ENCODE data around the gene DCP2.

DCP2 gene

DNA sequence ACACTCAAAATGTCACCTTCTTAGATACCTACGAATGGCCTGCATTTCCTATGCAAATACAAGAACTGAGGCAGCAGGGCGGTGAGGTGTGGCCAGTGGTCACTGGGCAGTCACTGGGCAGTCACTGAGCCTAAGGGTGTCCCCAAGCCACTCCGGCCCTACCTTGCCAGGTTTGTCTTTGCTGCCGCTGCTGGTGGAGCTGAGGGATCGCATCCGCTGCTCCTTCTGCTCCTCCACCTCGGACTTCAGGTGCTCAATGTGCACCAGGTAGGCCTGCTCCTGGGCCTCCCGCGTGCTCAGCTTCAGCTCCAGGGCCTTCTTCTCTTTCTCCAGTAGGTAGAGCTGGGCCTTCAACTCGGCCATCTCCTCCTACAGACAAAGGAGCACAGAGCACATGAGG lies 72.3 kb downstream of the DCP2 start:
- H3K4me3 ChIP-seq (replicated peaks in 1 of 2; ENCODE audit: low read depth in 2 of 2, low read length in 2 of 2) = no peak overlapping the region
- TF ChIP-seq, protein P1, sequence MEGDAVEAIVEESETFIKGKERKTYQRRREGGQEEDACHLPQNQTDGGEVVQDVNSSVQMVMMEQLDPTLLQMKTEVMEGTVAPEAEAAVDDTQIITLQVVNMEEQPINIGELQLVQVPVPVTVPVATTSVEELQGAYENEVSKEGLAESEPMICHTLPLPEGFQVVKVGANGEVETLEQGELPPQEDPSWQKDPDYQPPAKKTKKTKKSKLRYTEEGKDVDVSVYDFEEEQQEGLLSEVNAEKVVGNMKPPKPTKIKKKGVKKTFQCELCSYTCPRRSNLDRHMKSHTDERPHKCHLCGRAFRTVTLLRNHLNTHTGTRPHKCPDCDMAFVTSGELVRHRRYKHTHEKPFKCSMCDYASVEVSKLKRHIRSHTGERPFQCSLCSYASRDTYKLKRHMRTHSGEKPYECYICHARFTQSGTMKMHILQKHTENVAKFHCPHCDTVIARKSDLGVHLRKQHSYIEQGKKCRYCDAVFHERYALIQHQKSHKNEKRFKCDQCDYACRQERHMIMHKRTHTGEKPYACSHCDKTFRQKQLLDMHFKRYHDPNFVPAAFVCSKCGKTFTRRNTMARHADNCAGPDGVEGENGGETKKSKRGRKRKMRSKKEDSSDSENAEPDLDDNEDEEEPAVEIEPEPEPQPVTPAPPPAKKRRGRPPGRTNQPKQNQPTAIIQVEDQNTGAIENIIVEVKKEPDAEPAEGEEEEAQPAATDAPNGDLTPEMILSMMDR (IDR thresholded peaks at IDR 0.05; ENCODE audit: low read depth, low read length) = no peak

DNA sequence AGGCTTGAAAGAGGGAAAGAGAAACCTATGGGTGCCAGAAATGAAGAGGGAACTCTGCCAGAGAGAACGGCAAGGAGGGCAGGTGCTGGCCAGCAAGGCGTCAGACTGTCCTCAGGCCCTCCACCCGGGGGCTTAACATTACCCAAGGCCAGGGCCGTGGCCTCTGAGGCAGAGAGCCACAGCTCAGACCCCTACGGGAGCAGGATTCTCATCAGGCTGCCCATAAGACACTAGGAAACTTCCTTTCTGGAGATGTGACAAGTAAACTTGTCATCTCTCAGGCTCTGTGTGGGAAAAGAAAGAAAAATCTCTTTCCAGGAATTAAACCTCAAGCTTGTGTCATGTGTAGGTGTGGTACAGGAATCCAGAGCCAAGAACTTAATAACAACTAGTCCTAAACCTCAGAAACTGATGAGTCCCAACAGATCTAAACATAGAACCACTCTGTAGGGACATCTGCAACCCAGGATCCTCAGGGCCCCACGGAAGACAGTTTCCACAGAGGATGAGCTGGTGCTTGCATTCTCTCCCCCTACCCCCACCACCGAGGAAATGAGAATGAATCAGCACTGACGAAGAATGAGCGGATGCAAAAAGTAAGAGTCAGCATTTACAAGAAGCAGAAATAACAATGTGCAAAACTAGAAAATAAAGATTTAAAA lies 74.3 kb downstream of the DCP2 start:
- TF ChIP-seq, protein P1 (IDR thresholded peaks at IDR 0.05; ENCODE audit: low read depth, low read length) = no peak
- peak; percentile 69 to 89 for DNase-seq (ENCODE audit: low read depth in 2 of 2)
- H3K4me3 ChIP-seq (replicated peaks in 1 of 2; ENCODE audit: low read depth in 2 of 2, low read length in 2 of 2) = no peak overlapping the region

More for the DNA sequence above, 72.3 kb downstream of the DCP2 start:
- no peak for DNase-seq (ENCODE audit: low read depth in 2 of 2)

DNA sequence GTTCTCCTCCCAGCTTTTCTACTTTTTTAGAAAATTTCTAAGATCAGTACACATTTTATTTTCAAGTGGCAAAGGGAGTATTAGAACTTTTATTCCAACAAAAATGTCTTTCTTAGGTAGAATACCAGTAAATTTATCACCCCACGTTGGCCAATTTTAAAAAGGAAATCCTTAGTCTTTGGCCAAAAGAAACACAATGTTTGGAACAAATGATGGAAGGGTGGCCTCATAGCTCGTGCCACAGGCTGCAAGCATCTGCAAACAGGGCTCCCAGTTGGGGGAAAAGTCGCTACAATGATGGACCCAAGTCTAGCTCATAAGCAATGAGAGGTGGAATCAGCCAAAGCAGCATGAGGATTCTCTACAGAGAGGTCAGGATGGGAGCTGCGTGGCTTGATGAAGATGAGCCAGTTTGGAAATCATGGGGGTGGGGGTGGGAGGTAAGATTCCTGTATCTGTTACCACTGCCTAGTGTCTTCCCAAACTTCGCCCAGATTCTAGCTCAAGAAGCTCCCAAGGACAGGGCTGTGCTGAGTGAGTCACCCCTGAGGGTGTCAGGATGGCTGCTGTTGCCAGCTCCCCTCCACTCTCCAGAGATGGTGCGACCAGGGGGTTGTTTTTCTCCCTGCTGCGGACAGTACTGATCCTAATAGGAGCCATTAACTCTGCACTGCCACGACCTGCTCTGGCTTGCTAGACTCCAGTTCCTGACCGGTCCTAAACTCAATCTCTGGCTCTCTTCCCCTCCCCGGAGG lies 75.6 kb downstream of the DCP2 start:
- peak in 1 of 2 donors; percentile 29 for DNase-seq (ENCODE audit: low read depth in 2 of 2)

DNA sequence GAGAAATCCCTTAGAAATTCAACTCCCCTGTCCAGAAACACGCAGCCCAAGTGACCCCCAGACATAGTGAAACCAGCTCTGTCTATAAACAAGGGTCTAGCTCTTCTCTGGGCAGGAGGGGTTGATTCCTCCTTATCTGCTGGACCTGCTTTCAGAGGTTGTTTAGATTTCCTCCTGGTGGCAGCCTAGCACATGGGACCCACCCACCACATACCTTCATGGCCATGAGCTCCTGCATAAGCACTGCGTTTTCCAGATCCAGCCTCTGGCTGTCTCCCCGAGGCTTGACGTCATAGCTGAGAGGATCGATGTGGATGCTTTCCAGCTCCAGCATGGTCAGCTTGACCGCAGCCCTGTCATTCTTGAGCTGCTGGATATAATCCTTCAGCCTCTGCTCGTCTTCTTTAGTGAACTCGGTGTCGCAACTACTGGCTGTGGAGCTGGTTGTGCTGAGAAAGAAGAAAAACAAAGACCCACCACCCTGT lies 77.0 kb downstream of the DCP2 start:
- TF ChIP-seq, protein P1 (IDR thresholded peaks at IDR 0.05; ENCODE audit: low read depth, low read length) = no peak
- peak; percentile 45 to 87 for DNase-seq (ENCODE audit: low read depth in 2 of 2)
- no peak overlapping the region for H3K4me3 ChIP-seq (replicated peaks in 1 of 2; ENCODE audit: low read depth in 2 of 2, low read length in 2 of 2)

More for the DNA sequence above, 75.6 kb downstream of the DCP2 start:
- TF ChIP-seq, protein P1 (IDR thresholded peaks at IDR 0.05; ENCODE audit: low read depth, low read length) = no peak
- H3K4me3 ChIP-seq (replicated peaks in 1 of 2; ENCODE audit: low read depth in 2 of 2, low read length in 2 of 2) = no peak overlapping the region

DNA sequence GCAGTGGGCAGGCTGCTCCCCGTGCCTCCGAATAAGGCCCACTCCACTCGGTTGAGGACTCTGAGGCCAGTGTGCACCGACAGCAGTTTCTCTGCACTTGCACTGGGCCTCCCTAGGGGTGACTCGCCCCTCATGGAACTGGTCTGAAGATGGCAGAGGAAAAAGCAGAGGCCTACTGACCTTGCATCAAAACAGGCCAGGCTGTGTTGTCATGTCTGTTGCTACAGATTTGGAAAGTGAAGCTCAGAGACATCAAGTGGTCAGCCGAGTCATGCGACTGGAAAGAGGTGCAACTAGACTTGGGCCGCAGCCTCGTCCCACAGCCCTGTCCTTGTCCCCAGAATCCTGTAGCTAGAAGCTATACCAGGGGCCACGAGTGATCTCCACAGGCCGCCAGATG lies 78.3 kb downstream of the DCP2 start:
- DNase-seq (ENCODE audit: low read depth in 2 of 2) = no peak
- TF ChIP-seq, protein P1 (IDR thresholded peaks at IDR 0.05; ENCODE audit: low read depth, low read length) = no peak
- no peak overlapping the region for H3K4me3 ChIP-seq (replicated peaks in 1 of 2; ENCODE audit: low read depth in 2 of 2, low read length in 2 of 2)

DNA sequence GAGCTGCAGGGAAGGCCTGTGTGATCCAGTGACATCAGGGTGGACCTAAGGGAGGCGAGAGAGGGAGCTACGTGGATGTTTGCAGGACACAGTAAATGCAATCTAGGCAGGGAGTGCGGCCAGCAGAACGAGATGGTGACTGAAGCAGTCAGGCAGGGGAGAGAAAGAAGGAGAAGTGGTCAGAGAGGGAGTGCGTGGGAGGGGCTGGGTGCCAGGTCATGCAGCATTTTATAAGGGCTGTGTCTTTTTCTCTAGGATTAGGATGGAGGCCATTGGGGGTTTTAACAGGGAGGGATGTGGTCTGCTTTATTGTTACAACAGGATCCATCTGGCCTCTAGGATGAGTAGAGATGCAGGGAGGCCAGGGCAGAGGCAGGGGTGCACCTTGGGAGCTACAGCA lies 80.4 kb downstream of the DCP2 start:
- no peak overlapping the region for H3K4me3 ChIP-seq (replicated peaks in 1 of 2; ENCODE audit: low read depth in 2 of 2, low read length in 2 of 2)
- TF ChIP-seq, protein P1 (IDR thresholded peaks at IDR 0.05; ENCODE audit: low read depth, low read length) = no peak
- DNase-seq (ENCODE audit: low read depth in 2 of 2) = no peak
